Spinal cord (tissue), 10 donors: Measurements from ENCODE around the gene C1orf94. TPM values are rescaled to one million over a fixed set of nuclear protein-coding genes. Genes with fewer than 3 reads are reported as not detected.
A peak's percentile ranks its signal among the peaks of the same experiment; 100 is the strongest.
"Not testable (repeated sequence)": the region's sequence is repeated elsewhere in the genome, so short reads cannot be mapped to it uniquely, and the experiment has no call there.

Experiments
- DNase-seq, 6 donors: peaks; one replicate each; pipeline versions ENCODE4 v3.0.0 to v3.0.0-alpha.2; 2013 to 2015; ENCODE audit warnings: low spot score in 6 of 6, low read depth in 4 of 6
- H3K27ac ChIP-seq: one replicate; pipeline ENCODE4 v1.5.1; 2013; ENCODE audit warnings: low read depth, low read length, control low read depth
- H3K27me3 ChIP-seq: one replicate; pipeline ENCODE4 v1.6.1; 2013; ENCODE audit warnings: low read length; ENCODE audit not compliant: control insufficient read depth, insufficient read depth
- H3K36me3 ChIP-seq: one replicate; pipeline ENCODE4 v1.6.1; 2013; ENCODE audit warnings: low read length; ENCODE audit not compliant: control insufficient read depth, insufficient read depth
- H3K4me1 ChIP-seq: one replicate; pipeline ENCODE4 v1.6.1; 2013; ENCODE audit warnings: low read length; ENCODE audit not compliant: control insufficient read depth, insufficient read depth
- H3K4me3 ChIP-seq: one replicate; pipeline ENCODE4 v1.5.1; 2013; ENCODE audit warnings: low read depth, low read length, control low read depth
- H3K9me3 ChIP-seq: one replicate; pipeline ENCODE4 v1.6.1; 2013; ENCODE audit warnings: low read length; ENCODE audit not compliant: control insufficient read depth, insufficient read depth
- WGBS: methylation state at CpG from one replicate; pipeline ENCODE4 v1.1.5; 2013; ENCODE audit warnings: missing lambda C conversion rate; ENCODE audit not compliant: insufficient coverage; 5-methylcytosine and 5-hydroxymethylcytosine counted together
- polyA plus RNA-seq, 2 donors: library from polyadenylated mRNA; unstranded; fragments of 120-200 nt; gene quantifications; one replicate each; pipeline ENCODE4 v1.2.1, GENCODE V29; 2013; ENCODE audit not compliant: insufficient read length in 2 of 2
- total RNA-seq, 2 donors: library from RNA; depleted of rRNA in 1 of 2; stranded (reverse); fragments of 120-200 nt in 1 of 2; fragments of >200 nt in 1 of 2; gene quantifications; one replicate each; pipeline versions ENCODE4 v1.2.3 to v1.2.4, GENCODE V29; 2013 to 2014
- donor health status: healthy.

Gene C1orf94
- total and polyA plus RNA-seq, 4 donors = 0.40 to 1.7 (median 0.82) TPM

DNA sequence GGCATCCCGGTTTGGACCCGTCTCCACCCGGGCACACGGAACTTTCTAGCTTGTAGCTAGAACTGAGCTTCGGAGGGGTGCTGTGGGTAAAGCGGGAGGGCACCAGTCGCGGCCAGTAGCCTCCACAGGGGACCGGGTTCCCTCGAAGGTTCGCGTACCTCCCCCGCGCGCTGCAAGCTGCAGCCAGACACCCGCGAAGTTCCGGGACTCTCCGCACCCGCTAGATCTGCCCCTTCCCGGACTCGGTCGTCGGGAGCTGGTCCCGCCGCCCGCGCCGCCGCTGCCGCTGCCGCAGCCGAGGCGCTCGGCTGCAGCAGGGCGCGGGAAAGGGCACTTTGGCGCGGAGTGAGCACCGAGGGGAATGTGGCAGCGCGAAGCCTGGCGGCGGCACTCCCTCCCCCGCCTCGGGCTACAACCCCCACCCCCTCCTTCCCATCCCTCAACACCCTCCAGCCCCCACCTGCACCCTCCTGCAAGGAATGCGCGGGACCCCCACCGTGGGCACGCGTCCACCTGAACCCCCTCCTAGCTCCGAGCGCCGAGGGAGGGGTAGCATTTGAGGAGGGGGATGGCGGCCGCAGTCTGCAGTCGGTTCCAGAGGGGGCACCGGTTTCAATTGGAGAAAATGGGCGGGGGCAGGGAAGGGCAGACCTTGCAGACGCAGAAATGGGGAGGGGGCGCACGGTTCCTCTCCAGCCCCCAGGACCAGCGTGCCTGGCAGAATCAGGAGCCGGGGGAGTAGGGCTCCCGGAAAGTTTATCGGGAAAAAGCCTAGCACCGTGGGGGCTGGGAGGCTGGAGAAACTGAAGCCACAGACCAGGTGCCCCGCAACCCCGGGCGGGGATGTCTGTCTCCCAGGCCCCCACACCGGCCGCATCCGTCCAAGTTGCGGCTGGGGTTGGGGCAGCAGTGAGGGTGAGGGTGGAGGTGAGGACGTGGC is 12.6 kb upstream of the C1orf94 start:
- peaks cover 53% of the 10 kb centered on the region for H3K4me1 ChIP-seq
- peak in 2 of 6 donors; percentile 64 to 69 for DNase-seq
- no peaks in the 10 kb centered on the region for H3K36me3 ChIP-seq
- H3K9me3 ChIP-seq = no peaks in the 10 kb centered on the region
- H3K4me3 ChIP-seq = peak overlapping the region; percentile 68
- under 1% methylated on average over 63 of the region's 75 CpGs for WGBS
- H3K27me3 ChIP-seq = peaks cover 10% of the 10 kb centered on the region
- H3K27ac ChIP-seq = peak overlapping the region; percentile 69

DNA sequence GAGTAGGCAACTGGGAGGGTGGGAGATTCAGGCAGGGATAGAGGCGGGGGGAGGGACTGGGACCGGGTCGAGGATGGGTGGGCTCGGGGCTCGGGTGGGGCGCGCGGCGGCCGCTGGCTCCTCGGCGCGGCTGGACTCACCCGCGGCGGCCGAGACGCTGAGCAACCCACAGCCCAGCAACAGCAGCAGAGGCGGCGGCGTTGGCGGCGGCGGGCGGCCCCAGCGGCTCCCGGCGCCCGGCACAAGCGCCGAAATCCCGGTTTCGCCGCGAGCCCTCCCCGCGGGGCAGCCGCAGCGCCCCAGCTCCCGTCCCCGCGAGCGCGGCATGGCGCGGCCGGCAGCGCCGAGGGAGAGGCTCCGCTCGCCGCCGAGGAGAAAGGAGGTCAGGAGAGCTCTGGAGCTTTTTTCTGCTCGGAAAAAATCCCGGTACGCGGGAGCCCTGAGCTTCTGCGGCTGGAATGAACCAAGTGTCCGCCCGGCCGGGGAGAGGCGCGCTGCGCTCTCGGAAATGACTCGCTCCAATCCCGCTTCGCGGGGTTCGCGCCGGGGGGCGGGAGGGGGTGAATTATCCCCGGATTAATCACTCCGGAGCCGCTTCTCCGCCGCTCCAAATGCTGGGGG is 11.8 kb upstream of the C1orf94 start, which contains the start of gene CSMD2:
Gene CSMD2, minus strand, starts transcription at position 460 of the 621 bp plus-strand sequence. Its CDS starts 133 bp downstream, at position 327.
- Histone ChIP-seq H3K27me3 (peaks cover 10% of the 10 kb centered on the region), H3K36me3 (no peaks in the 10 kb centered on the region), H3K27ac (peak within 1 kb of the TSS; percentile 86), H3K4me1 (peaks cover 53% of the 10 kb centered on the region), H3K9me3 (no peaks in the 10 kb centered on the region), H3K4me3 (peak within 1 kb of the TSS; percentile 68)
- DNase-seq = peak in 4 of 6 donors; percentile 70 to 95 (median 82)
- under 1% methylated on average over 65 of the region's 78 CpGs for WGBS

DNA sequence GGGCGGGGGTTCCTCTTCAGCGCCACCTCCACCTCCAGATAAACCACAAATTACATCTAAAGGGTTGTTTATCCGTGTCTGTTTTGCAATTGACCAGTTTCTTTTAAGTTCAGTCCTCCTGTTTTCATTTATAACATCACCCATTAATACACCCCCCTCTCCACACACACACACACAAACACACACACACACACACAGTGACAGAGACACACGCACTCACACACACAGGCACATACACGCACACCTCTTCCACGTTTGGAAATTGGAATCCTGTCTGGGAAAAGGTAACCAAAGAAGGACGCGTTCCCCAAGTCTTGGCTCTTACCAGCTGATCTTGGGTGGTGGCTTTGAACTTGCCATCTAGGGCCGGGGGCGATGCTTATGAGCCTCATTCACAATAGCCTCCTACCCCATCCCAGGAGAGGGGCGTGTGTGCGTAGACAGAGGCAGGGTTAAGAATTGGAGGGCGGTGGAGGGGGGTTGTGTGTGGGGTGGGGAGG is 11.2 kb upstream of the C1orf94 start:
- H3K4me3 ChIP-seq = peak overlapping the region; percentile 68
- WGBS = 0% methylated on average over 2 of the region's 13 CpGs
- DNase-seq = peak in 2 of 6 donors; percentile 52 to 74
- no peaks in the 10 kb centered on the region for H3K36me3 ChIP-seq
- H3K27ac ChIP-seq = peak overlapping the region; percentile 86
- H3K9me3 ChIP-seq = no peaks in the 10 kb centered on the region
- H3K27me3 ChIP-seq = peaks cover 10% of the 10 kb centered on the region
- peaks cover 53% of the 10 kb centered on the region for H3K4me1 ChIP-seq

DNA sequence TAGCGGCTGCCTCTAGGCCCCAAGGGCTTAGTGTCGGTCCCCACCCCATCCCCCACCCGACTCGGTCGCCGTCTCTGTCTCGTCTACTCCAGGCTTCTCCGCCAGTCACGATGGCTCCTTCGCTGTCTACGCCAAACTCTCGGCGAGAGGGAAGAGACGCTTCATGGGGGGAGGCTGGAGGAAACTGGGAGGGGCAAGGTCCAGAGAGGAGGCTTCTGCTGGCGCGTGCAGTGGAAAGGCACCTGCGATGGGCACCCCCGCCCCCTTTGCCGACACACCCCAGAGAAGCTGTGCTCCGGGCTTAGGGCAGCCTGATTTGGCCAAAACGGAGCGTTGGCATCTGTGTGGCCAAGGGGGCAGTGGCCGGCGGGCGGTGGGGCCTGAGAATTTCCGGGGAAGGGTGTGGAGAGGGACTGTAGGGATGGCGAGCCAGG is 10.5 kb upstream of the C1orf94 start:
- peak in 2 of 6 donors; percentile 73 to 74 for DNase-seq
- peak overlapping the region; percentile 86 for H3K27ac ChIP-seq

DNA sequence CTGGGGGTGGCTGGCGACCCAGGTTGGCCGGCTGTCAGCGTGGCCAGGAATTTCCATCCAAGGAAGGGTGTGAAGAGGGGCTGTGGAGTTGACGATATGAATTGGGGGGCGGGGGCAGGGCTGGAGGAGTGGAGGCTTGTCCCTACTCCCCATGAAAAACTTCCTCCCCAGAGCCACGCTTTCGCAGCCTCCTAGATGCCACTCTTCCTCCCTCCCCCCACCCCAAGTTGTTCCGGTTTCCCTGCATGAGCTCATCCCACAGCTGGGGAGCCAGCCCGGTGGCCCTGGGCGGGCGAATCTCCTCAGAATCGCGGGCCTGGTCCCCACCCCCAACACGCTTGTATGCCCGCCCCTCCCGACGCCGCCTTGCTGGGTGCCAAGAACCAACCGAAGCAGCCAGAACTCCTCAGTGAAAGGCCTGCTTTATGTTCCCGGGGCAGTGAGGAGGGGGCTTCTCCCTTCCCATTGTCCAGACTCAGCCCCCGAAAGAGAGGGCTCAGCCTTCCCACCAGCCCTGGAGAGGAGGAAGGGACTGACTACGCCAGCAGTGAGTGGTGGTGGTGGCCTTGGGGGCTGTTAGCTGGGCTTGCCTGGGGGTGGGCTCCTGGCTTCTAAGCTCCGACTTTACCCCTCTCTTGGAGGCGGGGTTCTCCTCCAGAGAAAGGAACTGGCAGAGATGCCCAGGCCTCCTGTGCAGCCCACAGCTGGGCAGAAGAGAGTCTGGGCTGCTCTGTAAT is 9.9 kb upstream of the C1orf94 start:
- 13% methylated on average over 7 of the region's 24 CpGs for WGBS
- peak in 4 of 6 donors; percentile 79 to 95 (median 86) for DNase-seq
- Histone ChIP-seq H3K27me3 (peaks cover 10% of the 10 kb centered on the region), H3K4me1 (peaks cover 53% of the 10 kb centered on the region), H3K4me3 (peak overlapping the region; percentile 21), H3K27ac (peak overlapping the region; percentile 86), H3K9me3 (no peaks in the 10 kb centered on the region), H3K36me3 (no peaks in the 10 kb centered on the region)

More for the DNA sequence above, 10.5 kb upstream of the C1orf94 start:
- peak overlapping the region; percentile 68 for H3K4me3 ChIP-seq
- H3K36me3 ChIP-seq = no peaks in the 10 kb centered on the region
- H3K27me3 ChIP-seq = peaks cover 10% of the 10 kb centered on the region
- WGBS = 2% methylated on average over 22 of the region's 27 CpGs
- peaks cover 53% of the 10 kb centered on the region for H3K4me1 ChIP-seq
- H3K9me3 ChIP-seq = no peaks in the 10 kb centered on the region

DNA sequence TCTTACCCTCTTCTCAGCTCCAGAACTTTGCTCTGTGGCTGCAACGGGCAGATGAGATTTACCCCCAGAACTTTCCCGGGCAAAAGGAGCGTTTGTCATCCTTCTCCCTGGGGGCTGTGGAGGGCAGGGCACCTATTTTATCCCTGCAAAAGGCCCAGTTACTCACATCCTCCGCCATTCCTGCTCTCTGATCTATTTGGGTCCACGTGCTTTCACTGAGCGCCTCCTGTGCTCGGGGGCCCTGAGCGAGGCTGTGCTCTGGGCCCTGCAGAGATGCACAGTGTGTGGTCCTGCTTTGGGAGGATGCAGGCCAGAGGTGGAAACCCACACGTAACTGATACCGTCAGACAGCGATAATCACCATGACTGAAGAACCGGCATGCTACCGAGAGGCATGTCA is 9.3 kb upstream of the C1orf94 start:
- Histone ChIP-seq H3K36me3 (no peaks in the 10 kb centered on the region), H3K27ac (peak overlapping the region; percentile 86), H3K9me3 (no peaks in the 10 kb centered on the region), H3K27me3 (peaks cover 10% of the 10 kb centered on the region), H3K4me3 (peak overlapping the region; percentile 0), H3K4me1 (peaks cover 51% of the 10 kb centered on the region)
- DNase-seq = no peak
- WGBS = 29% methylated on average over 11 of the region's 13 CpGs

DNA sequence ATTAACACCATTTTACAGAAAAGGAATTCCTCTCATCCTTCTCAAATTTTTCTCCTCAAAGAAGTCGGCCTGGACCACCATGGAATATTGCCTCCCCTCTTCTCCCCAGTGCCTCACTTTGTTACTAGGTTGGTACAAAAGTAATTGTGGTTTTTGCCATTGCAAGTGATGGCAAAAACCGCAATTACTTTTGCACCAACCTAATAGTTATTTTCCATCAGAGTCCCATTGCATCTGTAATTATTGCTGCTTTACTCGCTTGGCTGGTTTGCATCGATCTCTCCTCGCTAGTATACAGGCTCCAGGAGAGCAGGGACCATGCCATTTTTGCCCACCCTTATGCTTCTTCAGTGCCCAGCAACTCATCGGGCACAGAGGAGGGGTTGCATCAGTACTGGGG is 963 bp upstream of the C1orf94 start:
- no peak overlapping the region for H3K27ac ChIP-seq
- no peaks in the 10 kb centered on the region for H3K9me3 ChIP-seq
- peaks cover 13% of the 10 kb centered on the region for H3K4me1 ChIP-seq
- 69% methylated on average over 4 of the region's 6 CpGs for WGBS
- DNase-seq = peak in 1 of 6 donors; percentile 77
- no peaks in the 10 kb centered on the region for H3K36me3 ChIP-seq
- peaks cover 13% of the 10 kb centered on the region for H3K27me3 ChIP-seq
- H3K4me3 ChIP-seq = no peak overlapping the region

DNA sequence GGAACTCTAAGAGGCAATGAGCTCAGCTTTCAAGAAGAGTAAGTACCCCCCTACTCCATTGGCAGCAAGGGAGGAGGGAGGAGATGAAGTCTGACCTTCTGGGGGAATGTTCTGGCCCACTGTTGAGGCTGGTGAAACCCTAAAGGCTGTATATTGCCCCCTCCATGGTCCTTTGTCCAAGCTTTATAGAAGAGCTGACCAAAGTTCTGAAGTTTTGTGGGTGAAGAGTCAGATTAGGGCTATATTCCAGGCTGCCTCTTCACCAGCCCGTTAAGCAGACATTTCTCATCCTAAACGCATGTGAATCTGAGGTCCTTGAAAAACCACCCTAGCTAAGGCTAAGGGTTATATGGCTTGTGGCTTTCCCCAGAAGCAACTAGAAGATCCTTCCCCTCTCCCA is 1.4 kb downstream of the C1orf94 start:
- Histone ChIP-seq H3K4me1 (peaks cover 13% of the 10 kb centered on the region), H3K9me3 (no peaks in the 10 kb centered on the region), H3K36me3 (no peaks in the 10 kb centered on the region), H3K4me3 (no peak overlapping the region), H3K27ac (no peak overlapping the region), H3K27me3 (peaks cover 13% of the 10 kb centered on the region)
- WGBS = no CpG with 5 or more reads among the region's 2 CpGs
- DNase-seq = no peak

DNA sequence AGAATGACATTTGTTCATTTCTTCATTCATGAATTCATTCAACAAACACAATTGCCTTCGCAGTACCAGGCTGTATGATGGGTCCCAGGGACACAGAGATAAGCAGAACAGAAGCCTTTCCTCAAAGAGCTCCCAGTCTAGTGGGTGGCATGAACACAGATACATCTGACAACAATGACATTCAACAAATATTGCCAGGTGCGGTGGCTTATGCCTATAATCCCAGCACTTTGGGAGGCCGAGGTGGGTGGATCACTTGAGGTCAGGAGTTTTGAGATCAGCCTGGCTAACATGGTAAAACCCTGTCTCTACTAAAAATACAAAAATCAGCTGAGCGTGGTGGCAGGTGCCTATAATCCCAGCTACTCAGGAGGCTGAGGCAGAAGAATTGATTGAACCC is 6.7 kb downstream of the C1orf94 start:
- H3K27ac ChIP-seq, H3K27me3 ChIP-seq, H3K36me3 ChIP-seq, H3K4me1 ChIP-seq, H3K4me3 ChIP-seq, DNase-seq, H3K9me3 ChIP-seq: not testable (repeated sequence)
- WGBS = 90% methylated on average over 4 of the region's 4 CpGs
